HG02981 (cell line): Measurements from ENCODE around the gene ACTR2.
"Not testable (repeated sequence)": the region's sequence is repeated elsewhere in the genome, so short reads cannot be mapped to it uniquely, and the experiment has no call there.

ENCODE experiments used
- ATAC-seq: cut with Tn5 transposase; IDR thresholded peaks from one replicate; pipeline ENCODE4 v1.9.1; 2021; ENCODE audit warnings: mild to moderate bottlenecking, moderate library complexity; ENCODE audit not compliant: unreplicated experiment

ACTR2 gene

DNA sequence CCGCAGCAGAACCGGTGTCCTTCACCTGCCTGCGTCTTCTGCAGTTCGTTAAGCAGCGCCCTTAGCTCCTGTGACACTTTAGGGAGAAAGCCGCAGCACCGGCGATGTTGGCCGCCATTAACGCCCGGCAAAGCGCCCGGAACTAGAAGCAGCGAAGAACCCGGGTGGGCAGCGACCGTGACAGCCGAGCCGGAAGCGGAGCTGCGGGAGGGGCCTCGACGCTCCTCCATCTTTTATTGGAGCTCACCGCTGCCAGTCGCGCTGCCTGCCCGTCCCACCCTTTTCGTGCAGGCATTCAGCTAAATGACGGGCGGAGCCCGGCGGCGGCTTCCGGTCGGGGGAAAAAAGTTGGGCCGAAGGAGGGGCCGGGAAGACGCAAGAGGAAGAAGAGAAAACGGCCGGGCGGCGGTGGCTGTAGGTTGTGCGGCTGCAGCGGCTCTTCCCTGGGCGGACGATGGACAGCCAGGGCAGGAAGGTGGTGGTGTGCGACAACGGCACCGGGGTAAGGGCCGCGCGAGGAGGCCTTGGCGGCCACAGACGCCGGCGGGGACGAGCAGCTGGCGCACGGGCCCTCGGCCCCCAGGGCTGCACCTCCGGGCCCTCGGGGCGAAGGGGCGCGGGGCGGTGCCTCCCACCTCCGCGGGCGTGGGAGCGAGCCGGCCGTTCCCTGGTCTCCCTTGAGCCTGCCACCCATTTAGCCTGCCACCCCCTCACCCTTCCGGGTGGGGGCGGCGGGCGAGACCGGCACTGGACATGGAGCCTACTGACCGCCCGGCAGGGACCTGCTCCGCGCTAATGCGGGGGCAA lies at the start of gene ACTR2:
Gene ACTR2 (plus strand): TSS at position 376 of the 807 bp plus-strand sequence. CDS start 79 bp downstream, at position 455.
- peak; percentile 90 for ATAC-seq

DNA sequence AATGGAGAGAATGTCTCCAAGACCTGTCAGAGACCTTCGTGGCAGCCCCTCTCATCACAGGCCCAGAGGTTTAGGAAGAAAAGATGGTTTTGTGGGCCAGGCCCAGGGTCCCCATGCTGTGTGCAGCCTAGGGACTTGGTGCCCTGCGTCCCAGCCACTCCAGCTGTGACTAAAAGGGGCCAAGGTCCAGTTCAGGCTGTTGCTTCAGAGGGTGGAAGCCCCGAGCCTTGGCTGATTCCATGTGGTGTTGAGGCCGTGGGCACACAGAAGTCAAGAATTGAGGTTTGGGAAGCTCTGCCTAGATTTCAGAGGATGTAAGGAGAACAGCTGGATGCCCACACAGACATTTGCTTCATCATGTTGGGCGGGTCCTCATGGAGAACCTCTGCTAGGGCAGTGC lies 45.1 kb upstream of the ACTR2 start:
- no peak for ATAC-seq

DNA sequence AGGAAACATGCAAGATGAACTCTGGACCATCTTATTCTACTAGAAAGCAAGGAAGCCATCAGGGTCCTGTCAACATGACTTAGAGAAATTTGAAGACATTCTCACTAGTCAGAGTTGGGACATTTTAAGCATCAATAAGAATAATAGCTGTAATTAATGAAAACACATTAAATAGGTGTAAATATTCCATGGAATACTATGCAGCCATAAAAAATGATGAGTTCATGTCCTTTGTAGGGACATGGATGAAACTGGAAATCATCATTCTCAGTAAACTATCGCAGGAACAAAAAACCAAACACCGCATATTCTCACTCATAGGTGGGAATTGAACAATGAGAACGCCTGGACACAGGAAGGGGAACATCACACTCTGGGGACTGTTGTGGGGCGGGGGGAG lies 44.2 kb upstream of the ACTR2 start:
- not testable (repeated sequence) for ATAC-seq

DNA sequence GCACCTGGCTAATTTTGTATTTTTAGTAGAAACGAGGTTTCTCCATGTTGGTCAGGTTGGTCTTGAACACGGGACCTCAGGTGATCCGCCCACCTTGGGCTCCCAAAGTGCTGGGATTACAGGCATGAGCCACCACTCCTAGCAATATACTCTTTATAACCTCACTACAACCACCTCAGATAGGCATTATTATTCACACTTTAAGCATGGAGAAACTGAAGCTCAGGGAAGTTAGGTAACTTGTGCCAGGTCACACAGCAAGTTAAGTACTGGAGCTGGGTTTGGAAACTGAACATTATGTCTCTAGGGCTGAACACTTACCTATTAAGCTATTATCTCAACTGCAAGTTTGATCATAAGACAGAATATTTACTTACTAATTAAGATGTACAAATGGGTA lies 42.6 kb upstream of the ACTR2 start:
- no peak for ATAC-seq

DNA sequence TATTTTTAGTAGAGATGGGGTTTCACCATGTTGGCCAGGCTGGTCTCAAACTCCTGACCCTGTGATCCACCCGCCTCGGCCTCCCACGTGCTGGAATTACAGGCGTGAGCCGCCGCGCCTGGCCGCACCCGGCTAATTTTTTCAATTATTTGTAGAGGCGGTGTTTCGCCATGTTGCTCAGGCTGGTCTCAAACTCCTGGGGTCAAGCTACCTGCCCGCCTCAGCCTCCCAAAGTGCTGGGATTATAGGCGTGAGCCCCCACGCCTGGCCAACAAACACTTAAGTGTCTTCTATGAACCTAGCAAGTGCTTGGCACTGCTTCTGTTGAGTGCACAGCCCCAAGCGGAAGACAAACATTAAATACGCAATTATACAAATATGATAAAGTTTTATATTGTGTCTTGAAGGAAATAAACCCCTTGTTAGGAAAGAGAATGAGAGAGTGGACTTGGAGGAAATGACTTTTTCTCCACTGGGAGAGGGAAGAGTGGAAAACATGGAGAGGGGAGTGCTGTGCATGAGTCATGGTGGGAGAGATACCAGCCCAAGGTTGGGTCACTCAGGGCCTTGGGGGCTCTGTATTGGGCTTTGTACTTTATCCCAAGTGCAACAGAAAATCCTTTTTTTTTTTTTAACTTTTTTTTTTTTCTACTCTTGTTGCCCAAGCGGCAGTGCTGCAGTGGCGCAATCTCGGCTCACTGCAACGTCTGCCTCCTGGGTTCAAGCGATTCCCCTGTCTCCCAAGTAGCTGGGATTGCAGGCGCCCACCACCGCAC lies 41.4 kb upstream of the ACTR2 start:
- ATAC-seq, result no peak

DNA sequence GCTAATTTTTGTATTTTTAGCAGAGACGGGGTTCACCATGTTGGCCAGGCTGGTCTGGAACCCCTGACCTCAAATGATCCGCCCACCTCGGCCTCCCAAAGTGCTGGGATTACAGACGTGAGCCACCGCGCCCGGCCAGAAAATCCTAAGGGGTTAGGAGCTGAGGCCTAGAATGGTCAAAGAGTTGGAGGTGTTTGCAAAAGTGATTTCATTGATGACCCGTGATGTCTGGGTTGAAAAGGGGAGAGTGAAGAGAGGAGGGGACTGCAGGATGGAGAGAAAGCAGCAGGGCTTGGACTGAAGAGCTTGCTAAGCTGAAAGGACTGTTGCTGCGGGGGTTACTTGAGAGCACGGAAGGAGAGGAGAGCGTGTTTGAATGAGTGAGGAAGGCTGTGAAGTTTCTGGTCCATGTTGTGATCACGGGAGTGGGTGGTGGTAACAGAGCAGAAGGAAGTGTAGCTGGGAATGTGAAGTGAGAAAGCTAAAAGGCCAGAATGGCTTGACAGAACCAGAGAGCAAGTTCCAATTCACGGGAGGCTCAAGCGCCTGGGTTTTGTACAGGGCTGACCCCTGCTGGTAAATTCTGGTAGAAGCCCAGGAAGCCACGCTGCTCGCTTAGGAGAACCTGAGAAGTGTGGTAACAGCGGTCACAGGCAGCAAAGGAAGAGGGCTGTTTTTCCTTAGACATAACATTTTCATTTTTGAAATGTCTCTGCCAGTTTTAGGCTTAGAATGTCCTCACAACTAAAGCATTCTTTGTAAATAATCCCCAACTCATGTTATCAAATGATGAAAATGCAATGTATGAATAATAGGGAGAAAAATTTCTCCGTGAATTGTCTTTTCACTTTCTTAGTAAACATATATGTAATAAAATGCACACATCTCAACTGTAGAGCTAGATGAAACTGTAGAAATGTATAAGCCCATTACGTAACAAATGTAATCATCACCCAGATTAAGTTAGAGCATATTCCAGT lies 40.5 kb upstream of the ACTR2 start:
- peak; percentile 82 for ATAC-seq

DNA sequence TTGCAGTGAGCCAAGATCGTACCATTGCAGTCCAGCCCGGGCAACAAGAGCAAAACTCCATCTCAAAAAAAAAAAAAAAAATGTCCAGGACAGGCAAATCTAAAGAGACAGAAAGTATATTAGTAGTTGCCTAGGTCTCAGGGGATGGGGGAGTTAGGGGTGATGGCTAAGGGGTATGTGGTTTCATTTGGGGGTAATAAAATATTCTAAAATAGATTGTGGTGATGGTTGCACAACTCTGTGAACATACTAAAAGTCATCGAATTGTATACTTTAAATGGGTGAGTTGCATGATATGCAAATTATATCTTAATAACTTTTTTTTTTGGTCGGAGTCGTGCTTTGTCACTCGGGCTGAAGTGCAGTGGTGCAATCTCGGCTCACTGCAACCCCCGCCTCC lies 34.2 kb upstream of the ACTR2 start:
- ATAC-seq, result no peak

DNA sequence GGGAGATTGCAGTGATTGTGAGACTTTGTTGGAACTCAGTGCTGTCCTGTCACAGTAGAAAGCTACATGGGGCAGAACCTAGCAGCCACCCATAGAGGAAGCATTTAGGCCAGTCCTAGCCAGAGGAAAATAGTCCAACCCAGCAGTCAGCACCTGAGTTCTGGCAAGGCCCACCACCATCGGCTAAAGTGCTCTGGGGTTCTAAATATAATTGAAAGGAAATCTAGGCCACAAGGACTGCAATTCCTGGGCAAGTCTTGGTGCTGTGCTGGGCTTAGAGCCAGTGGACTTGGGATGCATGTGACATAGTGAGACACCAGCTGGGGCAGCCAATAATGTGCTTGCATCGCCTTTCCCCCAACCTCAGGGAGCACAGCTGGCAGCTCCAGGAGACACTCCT lies 28.9 kb upstream of the ACTR2 start:
- ATAC-seq, result no peak

DNA sequence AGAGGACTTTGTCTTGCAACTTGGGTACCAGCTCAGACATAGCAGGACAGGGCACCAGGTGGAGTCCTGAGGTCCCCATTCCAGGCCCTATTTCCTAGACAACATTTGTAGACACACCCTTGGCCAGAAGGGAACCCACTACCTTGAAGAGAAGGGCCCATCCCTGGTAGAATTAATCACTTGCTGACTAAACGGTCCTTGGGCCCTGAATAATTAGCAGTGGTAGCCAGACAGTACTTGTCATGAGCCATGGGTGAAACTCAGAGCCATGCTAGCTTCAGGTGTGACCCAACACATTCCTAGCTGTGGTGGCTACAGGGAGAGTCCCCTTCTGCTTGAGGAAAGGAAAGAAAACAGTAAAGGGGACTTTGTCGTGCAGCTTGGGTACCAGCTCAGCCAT lies 28.5 kb upstream of the ACTR2 start:
- no peak for ATAC-seq

DNA sequence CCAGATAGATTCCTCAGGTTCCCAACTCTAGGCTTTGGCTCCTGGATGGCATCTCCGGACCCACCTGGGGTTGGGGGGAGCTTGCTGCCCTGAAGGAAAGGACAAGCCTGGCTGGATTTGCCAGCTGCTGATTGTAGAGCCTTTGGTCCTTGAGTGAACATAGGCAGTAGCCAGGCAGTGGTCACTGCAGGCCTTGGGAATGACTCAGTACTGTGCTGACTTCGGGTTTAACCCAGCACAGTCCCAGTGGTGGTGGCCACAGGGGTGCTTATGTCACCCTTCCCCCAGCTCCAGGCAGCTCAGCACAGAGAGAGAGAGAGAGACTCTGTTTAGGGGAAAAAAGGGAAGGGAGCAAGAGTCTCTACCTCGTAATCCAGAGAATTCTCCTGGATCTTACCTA lies 27.7 kb upstream of the ACTR2 start:
- ATAC-seq, result no peak

DNA sequence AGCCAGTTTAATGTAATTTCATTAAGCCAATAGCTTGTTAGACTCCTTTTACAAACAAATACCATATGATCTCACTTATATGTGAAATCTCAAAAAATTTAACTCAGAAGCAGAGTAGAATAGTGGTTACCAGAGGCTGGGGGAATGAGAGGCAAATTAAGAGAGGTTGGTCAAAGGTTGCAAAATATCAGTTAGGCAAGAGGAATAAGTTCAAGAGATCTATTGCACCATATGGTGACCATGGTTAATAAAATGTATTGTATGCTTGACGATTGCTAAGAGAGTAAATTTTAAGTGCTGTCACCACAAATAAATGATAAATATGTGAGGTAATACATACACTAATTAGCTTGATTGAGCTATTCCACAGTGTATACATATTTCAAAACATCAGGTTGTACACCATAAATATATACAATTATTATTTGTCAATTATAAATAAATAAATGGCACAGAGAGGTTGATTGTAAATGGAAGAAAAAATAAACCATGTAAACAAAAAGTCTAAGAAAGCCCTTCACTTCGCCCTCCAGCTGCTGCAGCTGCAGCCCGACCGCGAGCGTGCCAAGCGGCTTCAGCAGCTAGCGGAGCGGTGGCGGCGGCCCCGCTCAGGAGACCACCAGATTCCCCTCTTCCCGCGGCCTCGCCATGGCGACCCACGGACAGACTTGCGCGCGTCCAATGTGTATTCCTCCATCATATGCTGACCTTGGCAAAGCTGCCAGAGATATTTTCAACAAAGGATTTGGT lies 23.0 kb upstream of the ACTR2 start:
- ATAC-seq, result no peak

DNA sequence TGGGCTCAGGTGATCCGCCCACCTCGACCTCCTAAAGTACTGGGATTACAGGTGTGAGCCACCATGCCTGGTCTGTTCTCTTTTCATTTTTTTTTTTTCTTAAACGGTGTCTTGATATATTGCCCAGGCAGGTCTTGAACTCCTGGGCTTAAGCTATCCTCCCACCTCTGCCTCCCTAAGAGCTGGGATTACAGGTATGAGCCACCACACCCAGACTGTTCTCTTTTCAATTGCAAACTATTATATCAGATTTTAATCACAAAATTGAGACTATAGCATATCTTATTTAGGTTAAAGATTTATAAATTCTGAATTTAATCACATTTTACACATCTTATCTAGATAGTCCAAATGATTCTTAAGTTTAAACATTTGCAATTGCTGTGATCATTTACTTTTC lies 15.5 kb upstream of the ACTR2 start:
- ATAC-seq, result no peak

DNA sequence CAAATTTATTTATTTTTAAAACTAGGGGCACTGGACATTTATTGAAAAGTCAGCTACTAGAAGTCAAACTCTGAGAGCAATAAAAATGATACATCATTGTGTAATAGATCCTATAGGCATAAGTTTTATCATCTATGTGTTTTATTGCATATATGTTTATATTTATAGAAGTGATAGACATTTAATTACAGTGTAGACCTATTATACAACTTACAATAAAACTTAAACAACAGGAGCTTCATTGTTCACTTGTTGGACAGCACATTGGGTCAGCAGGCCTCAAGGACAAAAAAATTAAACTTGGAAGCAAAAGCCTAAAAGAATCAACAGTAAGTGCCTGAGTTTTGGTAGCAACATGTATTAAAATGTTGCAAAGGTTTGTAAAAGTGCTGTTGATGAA lies 15.0 kb upstream of the ACTR2 start:
- ATAC-seq, result no peak

DNA sequence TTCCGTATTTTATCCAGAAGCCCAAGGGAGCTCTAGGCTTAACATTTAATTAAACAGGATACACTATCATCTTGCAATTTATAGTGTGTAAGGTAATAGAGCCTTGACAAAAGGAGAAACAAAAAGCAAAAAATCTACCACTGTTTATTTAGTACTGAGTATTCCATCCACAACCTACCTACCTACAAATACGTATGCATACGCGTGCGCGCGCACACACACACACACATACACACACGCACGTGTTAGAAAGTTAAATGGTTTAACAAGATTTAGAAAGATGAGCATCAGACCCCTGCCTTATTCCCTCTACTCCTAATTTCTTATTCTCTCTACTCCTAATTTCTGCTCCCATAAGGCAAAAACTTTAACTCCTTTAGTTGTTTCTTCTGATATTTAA lies 14.6 kb upstream of the ACTR2 start:
- ATAC-seq, result no peak

DNA sequence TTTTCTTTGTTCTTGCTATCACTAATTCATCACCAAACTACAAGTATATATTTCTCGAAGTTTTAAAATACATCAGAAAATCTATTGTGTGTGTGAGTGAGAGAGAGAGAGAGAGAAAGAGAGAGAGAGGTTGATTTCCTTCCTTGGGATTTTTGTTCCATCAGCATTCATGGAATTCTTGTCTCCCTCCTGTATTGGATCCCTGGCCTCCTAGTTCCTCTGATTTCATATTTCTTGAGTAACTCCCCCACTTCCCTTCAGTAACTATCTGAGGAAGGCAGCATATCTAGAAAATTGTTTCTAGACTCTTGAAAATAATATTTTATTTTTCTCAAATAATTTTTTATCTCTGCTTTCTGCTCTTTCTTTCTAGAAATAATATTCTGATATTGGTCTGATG lies 13.3 kb upstream of the ACTR2 start:
- ATAC-seq, result no peak

DNA sequence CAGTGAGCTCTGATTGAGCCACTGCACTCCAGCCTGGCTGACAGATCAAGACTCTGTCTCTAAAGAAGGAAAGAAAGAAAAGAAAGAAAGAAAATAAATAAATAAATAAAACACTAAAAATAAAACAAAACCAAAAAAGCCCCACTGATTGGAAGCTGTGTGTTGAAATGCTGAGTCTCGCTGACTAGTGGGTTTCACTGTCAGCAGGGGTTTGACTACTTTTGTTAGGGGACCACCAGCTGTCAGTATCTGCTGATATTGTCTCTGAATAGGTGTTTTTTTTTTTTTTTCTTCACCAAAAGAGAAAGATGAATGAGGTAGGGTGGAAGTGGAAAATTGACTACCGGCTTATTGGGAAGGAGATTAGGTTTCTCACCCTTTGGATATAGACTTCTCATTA lies 12.8 kb upstream of the ACTR2 start:
- ATAC-seq, result no peak

DNA sequence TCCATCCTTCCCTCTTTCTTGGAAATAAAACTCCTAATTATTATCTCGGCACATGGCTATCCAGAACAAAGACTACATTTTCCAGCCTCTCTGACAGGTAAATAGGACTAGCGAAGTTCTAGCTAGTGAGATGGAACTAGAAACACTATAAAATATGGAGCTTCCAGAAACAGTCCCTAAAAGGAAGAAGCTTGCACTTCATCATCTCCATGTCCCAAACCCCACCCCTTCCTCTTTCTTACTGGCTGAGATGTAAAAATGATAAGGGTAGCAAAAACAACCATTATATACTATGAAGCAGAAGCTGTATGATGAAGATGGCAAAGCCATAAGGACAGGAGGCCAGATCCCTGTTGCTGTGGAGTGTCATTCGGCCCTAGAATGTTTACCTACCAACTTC lies 11.7 kb upstream of the ACTR2 start:
- no peak for ATAC-seq

DNA sequence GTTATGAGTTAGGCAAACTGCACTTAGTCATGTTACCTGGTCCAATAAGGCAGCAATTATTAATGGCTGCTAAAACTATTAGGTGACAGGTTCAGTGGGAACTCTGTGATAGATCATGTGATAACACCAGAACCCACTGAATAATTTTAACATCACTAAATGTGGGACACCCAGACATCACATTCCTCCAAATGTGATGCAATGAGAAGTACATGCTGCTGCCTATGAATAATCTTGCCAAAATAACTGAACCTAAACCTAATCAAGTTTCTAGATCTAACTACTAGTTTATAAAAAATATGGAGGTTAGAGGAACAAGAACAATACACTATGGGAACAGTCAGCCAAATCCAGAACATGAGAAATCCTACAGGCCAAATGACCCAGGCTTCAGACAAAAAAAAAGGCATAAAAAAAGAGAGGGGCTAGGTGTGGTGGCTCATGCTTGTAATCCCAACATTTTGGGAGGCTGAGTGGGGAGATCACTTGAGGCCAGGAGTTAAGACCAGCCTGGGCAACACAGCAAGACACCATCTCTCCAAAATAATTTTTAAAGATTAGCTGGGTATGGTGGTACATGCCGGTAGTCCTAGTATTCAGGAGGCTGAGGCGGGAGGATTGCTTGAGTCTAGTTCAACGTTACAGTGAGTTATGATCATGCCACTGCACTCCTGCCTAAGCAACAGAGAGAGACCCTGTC lies 7.0 kb upstream of the ACTR2 start:
- no peak for ATAC-seq

DNA sequence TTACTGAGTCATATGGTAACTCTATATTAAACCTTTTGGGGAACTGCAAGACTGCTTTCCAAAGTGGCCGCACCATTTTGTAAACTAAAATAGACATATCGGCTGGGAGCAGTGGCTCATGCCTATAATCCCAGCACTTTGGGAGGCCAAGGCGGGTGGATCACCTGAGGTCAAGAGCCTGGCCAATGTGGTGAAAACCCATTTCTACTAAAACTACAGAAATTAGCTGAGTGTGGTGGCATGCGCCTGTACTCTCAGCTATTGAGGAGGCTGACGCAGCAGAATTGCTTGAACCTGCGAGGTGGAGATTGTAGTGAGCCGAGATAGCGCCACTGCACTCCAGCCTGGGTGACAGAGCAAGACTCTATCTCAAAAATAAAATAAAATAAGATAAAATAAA lies 6.4 kb upstream of the ACTR2 start:
- not testable (repeated sequence) for ATAC-seq

DNA sequence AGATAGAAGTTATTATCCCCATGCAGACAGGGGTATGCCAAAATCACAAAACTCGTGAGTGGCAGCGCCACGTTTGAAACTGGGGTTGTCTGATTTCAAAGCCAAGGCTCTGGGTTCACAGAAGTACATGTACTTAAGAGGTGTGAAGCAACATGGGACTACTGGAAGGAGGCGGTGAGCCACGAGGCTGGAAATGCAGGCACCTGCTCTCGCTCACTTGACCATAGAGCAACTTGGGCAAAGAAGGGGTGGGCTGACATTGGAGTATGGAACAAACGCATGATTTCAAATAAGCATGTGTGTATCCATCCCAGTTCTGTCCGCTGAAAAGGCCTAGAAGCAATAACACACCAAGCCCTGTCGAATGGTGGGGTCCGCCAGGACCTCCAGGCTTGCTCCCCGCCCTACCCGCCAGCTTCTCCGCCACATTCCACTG lies 593 bp upstream of the ACTR2 start:
- ATAC-seq, result peak; percentile 15
